Measurements from ENCODE around the gene COL24A1.
"Not testable (repeated sequence)": the region's sequence is repeated elsewhere in the genome, so short reads cannot be mapped to it uniquely, and the experiment has no call there.

COL24A1 gene

GRCh38 chr1:85830837-85831236, 325.7 kb downstream of the COL24A1 start:
- no peaks in the 10 kb centered on the region for H3K4me1 ChIP-seq
- no peak for TF ChIP-seq Cebpa-rat (IDR thresholded peaks at IDR 0.05)
- H3K27me3 ChIP-seq, result no peaks in the 10 kb centered on the region
- H4K20me1 ChIP-seq, result no peaks in the 10 kb centered on the region
- H3K4me2 ChIP-seq, result no peak overlapping the region
- H3K27ac ChIP-seq, result no peak overlapping the region
- no peak overlapping the region for H3K4me3 ChIP-seq
- H3K9ac ChIP-seq, result no peak overlapping the region
- no peaks in the 10 kb centered on the region for H3K36me3 ChIP-seq
- H3K9me3 ChIP-seq (replicated peaks in 1 of 11), result peaks cover 0 to 7% (median 0%) of the 10 kb centered on the region in 11 experiments; a peak in 2 of 22 replicates

GRCh38 chr1:85824066-85824840, 332.3 kb downstream of the COL24A1 start:
- no peak for TF ChIP-seq Cebpa-rat (IDR thresholded peaks at IDR 0.05)

GRCh38 chr1:85822696-85823095, 333.9 kb downstream of the COL24A1 start:
- Histone ChIP-seq H3K27ac (no peak overlapping the region), H3K4me2 (no peak overlapping the region), H3K27me3 (no peaks in the 10 kb centered on the region), H3K4me1 (no peaks in the 10 kb centered on the region), H3K9ac (no peak overlapping the region), H3K36me3 (no peaks in the 10 kb centered on the region), H4K20me1 (no peaks in the 10 kb centered on the region), H3K9me3 (replicated peaks in 1 of 11) (no peaks in the 10 kb centered on the region), H3K4me3 (no peak overlapping the region)
- TF ChIP-seq Cebpa-rat (IDR thresholded peaks at IDR 0.05), result no peak

More at GRCh38 chr1:85824066-85824840, 332.3 kb downstream of the COL24A1 start:
- Histone ChIP-seq H3K9ac (no peak overlapping the region), H3K4me2 (no peak overlapping the region), H3K36me3 (no peaks in the 10 kb centered on the region), H3K9me3 (replicated peaks in 1 of 11) (no peaks in the 10 kb centered on the region), H3K4me3 (no peak overlapping the region), H3K27ac (no peak overlapping the region), H3K27me3 (no peaks in the 10 kb centered on the region), H4K20me1 (no peaks in the 10 kb centered on the region), H3K4me1 (no peaks in the 10 kb centered on the region)

- Histone ChIP-seq H3K4me3 (no peak overlapping the region), H3K27me3 (no peaks in the 10 kb centered on the region), H3K9ac (no peak overlapping the region), H3K36me3 (no peaks in the 10 kb centered on the region), H4K20me1 (no peaks in the 10 kb centered on the region), H3K9me3 (replicated peaks in 1 of 11) (no peaks in the 10 kb centered on the region), H3K4me2 (no peak overlapping the region), H3K27ac (no peak overlapping the region), H3K4me1 (no peaks in the 10 kb centered on the region)
- no peak for TF ChIP-seq Cebpa-rat (IDR thresholded peaks at IDR 0.05)
Measured at GRCh38 chr1:85818371-85818770, 338.2 kb downstream of the COL24A1 start.

GRCh38 chr1:85816606-85817005, 340.0 kb downstream of the COL24A1 start:
- H3K4me1 ChIP-seq, result no peaks in the 10 kb centered on the region
- no peak for TF ChIP-seq Cebpa-rat (IDR thresholded peaks at IDR 0.05)

GRCh38 chr1:85815906-85816305, 340.7 kb downstream of the COL24A1 start:
- Histone ChIP-seq H3K27ac (no peak overlapping the region), H4K20me1 (no peaks in the 10 kb centered on the region), H3K9me3 (replicated peaks in 1 of 11) (no peaks in the 10 kb centered on the region), H3K27me3 (no peaks in the 10 kb centered on the region), H3K36me3 (no peaks in the 10 kb centered on the region), H3K4me3 (no peak overlapping the region), H3K9ac (no peak overlapping the region), H3K4me2 (no peak overlapping the region), H3K4me1 (no peaks in the 10 kb centered on the region)
- no peak for TF ChIP-seq Cebpa-rat (IDR thresholded peaks at IDR 0.05)

More at GRCh38 chr1:85816606-85817005, 340.0 kb downstream of the COL24A1 start:
- Histone ChIP-seq H3K4me3 (no peak overlapping the region), H3K27me3 (no peaks in the 10 kb centered on the region), H3K4me2 (no peak overlapping the region), H3K9me3 (replicated peaks in 1 of 11) (no peaks in the 10 kb centered on the region), H3K27ac (no peak overlapping the region), H4K20me1 (no peaks in the 10 kb centered on the region), H3K36me3 (no peaks in the 10 kb centered on the region), H3K9ac (no peak overlapping the region)

GRCh38 chr1:85806236-85806965, 350.2 kb downstream of the COL24A1 start:
- no peak for TF ChIP-seq Cebpa-rat (IDR thresholded peaks at IDR 0.05)
- H3K27me3 ChIP-seq, result no peaks in the 10 kb centered on the region
- no peaks in the 10 kb centered on the region for H4K20me1 ChIP-seq
- no peaks in the 10 kb centered on the region for H3K4me1 ChIP-seq
- H3K9me3 ChIP-seq (replicated peaks in 1 of 11), result peaks cover 14 to 25% (median 19%) of the 10 kb centered on the region in 11 experiments
- H3K9ac ChIP-seq, result no peak overlapping the region
- no peak overlapping the region for H3K27ac ChIP-seq
- H3K4me3 ChIP-seq, result no peak overlapping the region
- H3K4me2 ChIP-seq, result no peak overlapping the region
- H3K36me3 ChIP-seq, result no peaks in the 10 kb centered on the region

- H3K9ac ChIP-seq, result no peak overlapping the region
- no peaks in the 10 kb centered on the region for H3K4me1 ChIP-seq
- TF ChIP-seq Cebpa-rat (IDR thresholded peaks at IDR 0.05), result no peak
- no peaks in the 10 kb centered on the region for H3K36me3 ChIP-seq
- no peak overlapping the region for H3K4me2 ChIP-seq
- no peak overlapping the region for H3K4me3 ChIP-seq
- no peaks in the 10 kb centered on the region for H3K27me3 ChIP-seq
- H3K9me3 ChIP-seq (replicated peaks in 1 of 11), result no peaks in the 10 kb centered on the region
- no peaks in the 10 kb centered on the region for H4K20me1 ChIP-seq
- H3K27ac ChIP-seq, result no peak overlapping the region
Measured at GRCh38 chr1:85801520-85801919, 355.1 kb downstream of the COL24A1 start.

- Histone ChIP-seq H3K36me3 (no peaks in the 10 kb centered on the region), H4K20me1 (no peaks in the 10 kb centered on the region), H3K9me3 (replicated peaks in 1 of 11) (no peaks in the 10 kb centered on the region), H3K4me2 (no peak overlapping the region), H3K4me3 (no peak overlapping the region), H3K27ac (no peak overlapping the region), H3K9ac (no peak overlapping the region), H3K4me1 (no peaks in the 10 kb centered on the region), H3K27me3 (no peaks in the 10 kb centered on the region)
- TF ChIP-seq Cebpa-rat (IDR thresholded peaks at IDR 0.05), result 0 out of 22 replicates have a peak, but pooled peaks of 1 of the 11 experiments have one; percentile 17
Measured at GRCh38 chr1:85799737-85800136, 356.8 kb downstream of the COL24A1 start.

GRCh38 chr1:85798419-85798818, 358.2 kb downstream of the COL24A1 start:
- H3K27ac ChIP-seq, result no peak overlapping the region
- H3K36me3 ChIP-seq, result no peaks in the 10 kb centered on the region
- H3K4me2 ChIP-seq, result no peak overlapping the region
- no peaks in the 10 kb centered on the region for H3K27me3 ChIP-seq
- H3K9me3 ChIP-seq (replicated peaks in 1 of 11), result no peaks in the 10 kb centered on the region
- H3K4me3 ChIP-seq, result no peak overlapping the region
- no peaks in the 10 kb centered on the region for H3K4me1 ChIP-seq
- no peaks in the 10 kb centered on the region for H4K20me1 ChIP-seq
- H3K9ac ChIP-seq, result no peak overlapping the region
- TF ChIP-seq Cebpa-rat (IDR thresholded peaks at IDR 0.05), result no peak

GRCh38 chr1:85777021-85777420, 379.6 kb downstream of the COL24A1 start:
- H3K27ac ChIP-seq; H3K4me3 ChIP-seq; H3K4me1 ChIP-seq; H3K9ac ChIP-seq; H3K4me2 ChIP-seq; H4K20me1 ChIP-seq; H3K9me3 ChIP-seq (replicated peaks in 1 of 11); H3K27me3 ChIP-seq; H3K36me3 ChIP-seq: not testable (repeated sequence)
